Stimulated activated CD8-positive, alpha-beta memory T cell treated with anti-CD3 and anti-CD28 coated beads, Interleukin-2, amount 100 ng/mL, for 48 hours (primary cell): ENCODE measurements around the gene APOM.

Experiments
- DNase-seq, 2 donors: peaks; one replicate each; pipeline ENCODE4 v3.0.0-alpha.2; 2020; ENCODE audit warnings: low read depth in 2 of 2

The APOM gene

GRCh38 chr6:31631209-31631608 is 24.5 kb upstream of the APOM start:
- DNase-seq = no peak

- no peak for DNase-seq
These were observed 23.9 kb upstream of the APOM start for GRCh38 chr6:31631681-31632278.

- no peak for DNase-seq
These were observed 23.3 kb upstream of the APOM start for GRCh38 chr6:31632279-31632946.

GRCh38 chr6:31633447-31633846 is 22.2 kb upstream of the APOM start:
- DNase-seq = no peak

- no peak for DNase-seq
These were observed 21.6 kb upstream of the APOM start for GRCh38 chr6:31634131-31634530.

- no peak for DNase-seq
These were observed 20.6 kb upstream of the APOM start for GRCh38 chr6:31634969-31635575.

- DNase-seq = no peak
These were observed 18.7 kb upstream of the APOM start for GRCh38 chr6:31636698-31637596.

GRCh38 chr6:31639043-31639442 is 16.7 kb upstream of the APOM start:
- no peak for DNase-seq

- DNase-seq = no peak
These were observed 16.2 kb upstream of the APOM start for GRCh38 chr6:31639449-31639861.

- DNase-seq = no peak
These were observed 15.1 kb upstream of the APOM start for GRCh38 chr6:31640612-31641011.

- DNase-seq = no peak
These were observed 14.3 kb upstream of the APOM start for GRCh38 chr6:31641370-31641769.

GRCh38 chr6:31642798-31643570 is 12.7 kb upstream of the APOM start:
- no peak for DNase-seq

GRCh38 chr6:31643818-31644454 is 11.8 kb upstream of the APOM start:
- no peak for DNase-seq

GRCh38 chr6:31645325-31645724 is 10.4 kb upstream of the APOM start:
- no peak for DNase-seq

- no peak for DNase-seq
These were observed 4.0 kb upstream of the APOM start for GRCh38 chr6:31651602-31652191.

- DNase-seq = peak; percentile 76 to 82
These were observed 2.6 kb upstream of the APOM start for GRCh38 chr6:31652925-31653724.

- no peak for DNase-seq
These were observed 933 bp upstream of the APOM start for GRCh38 chr6:31654574-31655348.

GRCh38 chr6:31657406-31658157 is 1.9 kb downstream of the APOM start:
- no peak for DNase-seq
